Heart left ventricle (tissue), 16 donors: ENCODE data around the gene QPRT. TPM values are rescaled to one million over a fixed set of nuclear protein-coding genes. Genes with fewer than 3 reads are reported as not detected.
A peak's percentile ranks its signal among the peaks of the same experiment; 100 is the strongest.
"Not testable (repeated sequence)": the region's sequence is repeated elsewhere in the genome, so short reads cannot be mapped to it uniquely, and the experiment has no call there.

Source experiments
- ATAC-seq, 4 donors: fragments of 200-7000 bp; cut with Tn5 transposase; one replicate each; pipeline ENCODE4 v1.9.1; 2020 to 2022; ENCODE audit warnings: moderate library complexity in 4 of 4, mild to moderate bottlenecking in 3 of 4, moderate number of reproducible peaks in 1 of 4
- DNase-seq, 5 donors: peaks; one replicate each; pipeline ENCODE4 v3.0.0-alpha.2; 2020
- H3K27ac ChIP-seq, 12 donors: fragments of 200-600 bp; sonication (generic) in 4 of 12; one replicate each; pipeline versions ENCODE4 v1.5.0 to v1.8.0; 2016 to 2022; ENCODE audit warnings: mild to moderate bottlenecking in 2 of 12
- H3K27me3 ChIP-seq, 9 donors: fragments of 200-600 bp; sonication (generic) in 2 of 9; one replicate each; pipeline versions ENCODE4 v1.5.1 to v1.8.0; 2016 to 2022; ENCODE audit warnings: mild to moderate bottlenecking in 3 of 9
- H3K36me3 ChIP-seq, 9 donors: fragments of 200-600 bp; sonication (generic) in 2 of 9; one replicate each; pipeline versions ENCODE4 v1.5.0 to v1.8.0; 2018 to 2022; ENCODE audit warnings: mild to moderate bottlenecking in 2 of 9
- H3K4me1 ChIP-seq, 12 donors: fragments of 200-600 bp; sonication (generic) in 4 of 12; one replicate each; pipeline versions ENCODE4 v1.5.0 to v1.8.0; 2016 to 2022; ENCODE audit warnings: mild to moderate bottlenecking in 3 of 12
- H3K4me3 ChIP-seq, 12 donors: fragments of 200-600 bp; sonication (generic) in 4 of 12; one replicate each; pipeline versions ENCODE4 v1.5.0 to v1.8.0; 2017 to 2022; ENCODE audit warnings: mild to moderate bottlenecking in 9 of 12, moderate library complexity in 4 of 12
- H3K9me3 ChIP-seq, 12 donors: fragments of 200-600 bp; sonication (generic) in 4 of 12; one replicate each; pipeline versions ENCODE4 v1.5.0 to v1.8.0; 2016 to 2022; ENCODE audit warnings: mild to moderate bottlenecking in 1 of 12
- CTCF ChIP-seq, 12 donors: fragments of 200-600 bp; sonication (generic) in 4 of 12; IDR thresholded peaks; one replicate each; pipeline versions ENCODE4 v1.5.0 to v1.8.0; 2018 to 2022; ENCODE audit warnings: antibody characterized with exemption in 12 of 12, mild to moderate bottlenecking in 5 of 12
- POLR2A ChIP-seq, 2 donors: fragments of 450-650 bp; IDR thresholded peaks; one replicate each; pipeline ENCODE4 v1.6.1; 2017; ENCODE audit warnings: antibody characterized with exemption in 2 of 2, mild to moderate bottlenecking in 2 of 2, moderate library complexity in 2 of 2
- WGBS, 4 donors: extraction: QIAGEN DNeasy Blood & Tissue Kit in 2 of 4; methylation state at CpG; one replicate each; pipeline versions ENCODE4 v1.1.5 to v1.1.7; 2013 to 2018; 5-methylcytosine and 5-hydroxymethylcytosine counted together
- intact Hi-C, 10 donors: fragments of 100-400 bp; cut with DNase I; formaldehyde crosslinking; loops; one replicate each; pipeline versions ENCODE4 v1.11.1 to v1.14.2; 2022
- polyA plus RNA-seq, 2 donors: library from polyadenylated mRNA; stranded (reverse); fragments of 200-250 nt; gene quantifications; one replicate each; pipeline ENCODE4 v1.2.3, GENCODE V29; 2013
- total RNA-seq, 9 donors: library from RNA; depleted of rRNA in 2 of 9; stranded (reverse); fragments of >200 nt in 2 of 9; fragmentation: NEBNext Ultra II Directional in 3 of 9; extraction: Animal tissue kit (Norgen Biotek cat#: 25700) in 3 of 9; gene quantifications; one replicate each; pipeline versions ENCODE4 v1.1.0 to v1.2.4, GENCODE V29; 2016 to 2023
- donor health status: ischemic (EF 13 %, LVEDD 7.1; RV severe dilation, severe dysfunction).
- donor health status: healthy with polysubstance abuse.
- donor health status: DM: no; HTN: yes; CAD: no.
- donor health status: DM: no; HTN: no; CAD: no.
- donor health status: ischemic (EF 25% LVEDD 6.9; RV normal size, moderate dysfunction).
- donor health status: ischemic (EF 25% LVEDD 5.7; RV mildly dilated, moderate dysfunction).
- donor health status: healthy.
- donor health status: DM: yes; HTN: yes; CAD: no.
- donor health status: ischemic (EF 35%, LVEDD 5.7; RV mildly dilated, moderate dysfunction).
- donor health status: nonischemic (EF 11% LVEDD 7.7; RV severe dilation, severe dysfunction).
- donor health status: DM: yes; HTN: yes; CAD: no.
- donor health status: PGD.
- donor health status: ischemic (EF 29% LVEDD 5.4; RV normal size, mild dysfunction).
- donor health status: nonischemic (EF 23%, LVEDD 6.1; RV moderate dilation, normal function).

The QPRT gene
- total and polyA plus RNA-seq, 11 donors = 3.6 to 36.5 (median 23.1) TPM

- Histone ChIP-seq H3K4me3 (peak overlapping the region in 3 of 12 donors; percentile 13 to 29 (median 19)), H3K4me1 (peaks cover 0 to 7% (median 0%) of the 10 kb centered on the region in 12 donors), H3K36me3 (no peaks in the 10 kb centered on the region), H3K9me3 (no peaks in the 10 kb centered on the region), H3K27me3 (peaks cover 0 to 2% (median 0%) of the 10 kb centered on the region in 9 donors), H3K27ac (no peak overlapping the region)
- DNase-seq (no peak), ATAC-seq (peak in 3 of 4 donors; percentile 38 to 69 (median 47))
- intact Hi-C loops = no loop called here
- TF ChIP-seq CTCF (IDR thresholded peaks at IDR 0.05) (peak; percentile 25 to 68 (median 46)), POLR2A (IDR thresholded peaks at IDR 0.05) (no peak)
- 18 to 44% (median 33%) methylated on average over 6 of the region's 6 CpGs for WGBS, 4 donors
Observed at GRCh38 chr16:29729116-29729521, 50.1 kb downstream of the QPRT start.

GRCh38 chr16:29730649-29731048 is 51.7 kb downstream of the QPRT start:
- no peaks in the 10 kb centered on the region for H3K36me3 ChIP-seq
- intact Hi-C loops = no loop called here
- no peak for TF ChIP-seq CTCF (IDR thresholded peaks at IDR 0.05)
- TF ChIP-seq POLR2A (IDR thresholded peaks at IDR 0.05) = no peak
- no peak overlapping the region for H3K4me3 ChIP-seq
- H3K27ac ChIP-seq = no peak overlapping the region
- H3K27me3 ChIP-seq = peaks cover 0 to 11% (median 0%) of the 10 kb centered on the region in 9 donors
- DNase-seq (no peak), ATAC-seq (no peak)
- H3K4me1 ChIP-seq = peaks cover 0 to 7% (median 0%) of the 10 kb centered on the region in 12 donors
- WGBS, 4 donors = 66 to 74% (median 73%) methylated on average over 7 of the region's 7 CpGs
- H3K9me3 ChIP-seq = no peaks in the 10 kb centered on the region

GRCh38 chr16:29731768-29732601 is 53.0 kb downstream of the QPRT start:
- H3K36me3 ChIP-seq, ATAC-seq, H3K27ac ChIP-seq, H3K4me1 ChIP-seq, H3K4me3 ChIP-seq, DNase-seq, H3K9me3 ChIP-seq, intact Hi-C loops: not testable (repeated sequence)
- peaks cover 0 to 11% (median 0%) of the 10 kb centered on the region in 9 donors for H3K27me3 ChIP-seq
- 78 to 84% (median 82%) methylated on average over 13 of the region's 13 CpGs for WGBS, 4 donors

- Histone ChIP-seq H3K36me3 (no peaks in the 10 kb centered on the region), H3K27me3 (peaks cover 0 to 11% (median 0%) of the 10 kb centered on the region in 9 donors), H3K4me3 (no peak overlapping the region), H3K27ac (no peak overlapping the region), H3K9me3 (no peaks in the 10 kb centered on the region), H3K4me1 (peaks cover 0 to 24% (median 0%) of the 10 kb centered on the region in 12 donors)
- WGBS, 4 donors = 2 to 82% (median 73%) methylated on average over 1 of the region's 1 CpG
- intact Hi-C loops = no loop called here
- TF ChIP-seq POLR2A (IDR thresholded peaks at IDR 0.05) = no peak
- TF ChIP-seq CTCF (IDR thresholded peaks at IDR 0.05) = no peak
- DNase-seq = no peak
- no peak for ATAC-seq
Observed at GRCh38 chr16:29734786-29735185, 55.8 kb downstream of the QPRT start.
